GM23338 (cell line): ENCODE data around the gene CYS1. TPM values are rescaled to one million over a fixed set of nuclear protein-coding genes. Genes with fewer than 3 reads are reported as not detected.

Source experiments
- ATAC-seq: fragments of 200-7000 bp; cut with Tn5 transposase; 3 replicates; pipeline ENCODE4 v1.9.1; 2020
- DNase-seq: peaks from one replicate; pipeline ENCODE4 v3.0.0-alpha.2; 2015; ENCODE audit warnings: low spot score
- H2AFZ ChIP-seq: fragments of 200-600 bp; sonication (generic); 2 replicates; pipeline ENCODE4 v1.8.0; 2016; ENCODE audit warnings: antibody characterized with exemption, mild to moderate bottlenecking, moderate library complexity
- H3F3A ChIP-seq: fragments of 200-600 bp; sonication (generic); replicated peaks from 2 replicates; pipeline ENCODE4 v1.8.0; 2017; ENCODE audit warnings: antibody characterized with exemption, mixed run types, low read depth
- H3K27ac ChIP-seq: fragments of 200-600 bp; sonication (generic); 2 replicates; pipeline ENCODE4 v1.6.1; 2016; ENCODE audit warnings: low read depth
- H3K27me3 ChIP-seq: fragments of 200-600 bp; sonication (generic); 2 replicates; pipeline ENCODE4 v1.8.0; 2016; ENCODE audit warnings: mild to moderate bottlenecking, mixed run types, moderate library complexity; ENCODE audit not compliant: insufficient read depth
- H3K36me3 ChIP-seq: fragments of 200-600 bp; sonication (generic); 2 replicates; pipeline ENCODE4 v1.8.0; 2016; ENCODE audit warnings: mild to moderate bottlenecking; ENCODE audit not compliant: insufficient read depth
- H3K4me1 ChIP-seq: fragments of 200-600 bp; sonication (generic); 2 replicates; pipeline ENCODE4 v1.8.0; 2016; ENCODE audit warnings: mild to moderate bottlenecking, moderate library complexity; ENCODE audit not compliant: insufficient read depth
- H3K4me2 ChIP-seq: fragments of 200-600 bp; sonication (generic); 2 replicates; pipeline ENCODE4 v1.7.1; 2017; ENCODE audit warnings: mixed run types
- H3K4me3 ChIP-seq: fragments of 200-600 bp; sonication (generic); 2 replicates; pipeline ENCODE4 v1.6.1; 2016; ENCODE audit warnings: mixed run types
- H3K79me2 ChIP-seq: fragments of 200-600 bp; sonication (generic); replicated peaks from 2 replicates; pipeline ENCODE4 v1.8.0; 2017; ENCODE audit warnings: mild to moderate bottlenecking; ENCODE audit not compliant: insufficient read depth
- H3K9me2 ChIP-seq: fragments of 200-600 bp; sonication (generic); 2 replicates; pipeline ENCODE4 v1.8.0; 2017; ENCODE audit not compliant: insufficient read depth
- H4K20me1 ChIP-seq: fragments of 200-600 bp; sonication (generic); replicated peaks from 2 replicates; pipeline ENCODE4 v1.8.0; 2017; ENCODE audit warnings: mild to moderate bottlenecking; ENCODE audit not compliant: insufficient read depth
- H3K27ac Mint-ChIP-seq: 2 replicates; pipeline ENCODE4 v1.8.0; 2020; ENCODE audit warnings: inconsistent platforms, mild to moderate bottlenecking, moderate library complexity, mixed read lengths
- H3K27me3 Mint-ChIP-seq: 3 replicates; pipeline ENCODE4 v1.8.0; 2022; ENCODE audit warnings: low read depth, mild to moderate bottlenecking, moderate library complexity, mixed read lengths, inconsistent platforms; ENCODE audit not compliant: insufficient read depth, poor library complexity
- H3K36me3 Mint-ChIP-seq: 3 replicates; pipeline ENCODE4 v1.8.0; 2021; ENCODE audit warnings: low read depth, mild to moderate bottlenecking, inconsistent platforms, moderate library complexity, mixed read lengths
- H3K4me1 Mint-ChIP-seq: 3 replicates; pipeline ENCODE4 v1.8.0; 2020; ENCODE audit warnings: mild to moderate bottlenecking, inconsistent platforms, mixed read lengths
- H3K4me3 Mint-ChIP-seq: 3 replicates; pipeline ENCODE4 v1.8.0; 2021; ENCODE audit warnings: moderate library complexity, mild to moderate bottlenecking, inconsistent platforms, mixed read lengths
- H3K9me3 Mint-ChIP-seq: 3 replicates; pipeline ENCODE4 v1.8.0; 2020; ENCODE audit warnings: moderate library complexity, mild to moderate bottlenecking, inconsistent platforms, mixed read lengths
- CREB1 ChIP-seq: fragments of 250-450 bp; sonication (Bioruptor Pico); IDR thresholded peaks from 2 replicates; pipeline ENCODE4 v1.5.0; 2020; ENCODE audit warnings: low read depth, mild to moderate bottlenecking, moderate library complexity
- CTCF ChIP-seq, 2 experiments: fragments of 200-600 bp in 1 of 2; sonication (generic) in 1 of 2; conservative IDR thresholded peaks; 2 replicates each; pipeline versions ENCODE4 v1.5.1 to v1.6.1; 2016 to 2017; ENCODE audit warnings: antibody characterized with exemption in 2 of 2, low read depth in 2 of 2, mild to moderate bottlenecking in 2 of 2, moderate library complexity in 1 of 2
- ETS1 ChIP-seq: IDR thresholded peaks from 2 replicates; pipeline ENCODE4 v1.6.1; 2016; ENCODE audit warnings: antibody characterized with exemption
- EZH2 ChIP-seq: fragments of 200-600 bp; sonication (generic); IDR thresholded peaks from one replicate; pipeline ENCODE4 v1.8.0; 2017; ENCODE audit warnings: antibody characterized with exemption, mild to moderate bottlenecking, low read depth; ENCODE audit not compliant: unreplicated experiment
- EZH2phosphoT487 ChIP-seq: fragments of 200-600 bp; sonication (generic); IDR thresholded peaks from one replicate; pipeline ENCODE4 v1.8.1; 2018; ENCODE audit warnings: antibody characterized with exemption; ENCODE audit not compliant: unreplicated experiment
- JUNB ChIP-seq: IDR thresholded peaks from one replicate; pipeline ENCODE4 v1.6.1; 2016; ENCODE audit warnings: antibody characterized with exemption; ENCODE audit not compliant: unreplicated experiment
- NANOG ChIP-seq: IDR thresholded peaks from 2 replicates; pipeline ENCODE4 v1.6.1; 2016; ENCODE audit warnings: antibody characterized with exemption, borderline replicate concordance
- POLR2AphosphoS5 ChIP-seq: IDR thresholded peaks from 2 replicates; pipeline ENCODE4 v1.6.1; 2016; ENCODE audit warnings: antibody characterized with exemption, low read depth
- REST ChIP-seq: IDR thresholded peaks from one replicate; pipeline ENCODE4 v1.6.1; 2018; ENCODE audit warnings: antibody characterized with exemption; ENCODE audit not compliant: unreplicated experiment
- STAT1 ChIP-seq: IDR thresholded peaks from one replicate; pipeline ENCODE4 v1.6.1; 2016; ENCODE audit warnings: antibody characterized with exemption; ENCODE audit not compliant: unreplicated experiment
- ZNF114 ChIP-seq: fragments of 250-450 bp; sonication (Bioruptor Pico); IDR thresholded peaks from 2 replicates; pipeline ENCODE4 v1.5.0; 2020; ENCODE audit warnings: mild to moderate bottlenecking, moderate library complexity
- ZNF331 ChIP-seq: fragments of 250-450 bp; sonication (Bioruptor Pico); IDR thresholded peaks from 2 replicates; pipeline ENCODE4 v1.5.0; 2020; ENCODE audit warnings: low read depth, mild to moderate bottlenecking, moderate library complexity
- ZNF462 ChIP-seq: fragments of 250-450 bp; sonication (Bioruptor Pico); IDR thresholded peaks from 2 replicates; pipeline ENCODE4 v1.5.0; 2020; ENCODE audit warnings: mild to moderate bottlenecking, moderate library complexity
- polyA plus RNA-seq: library from polyadenylated mRNA; unstranded; fragments of >200 nt; fragmentation: Nextera tagmentation; extraction: Ambion mirVana; gene quantifications from 2 replicates; pipeline ENCODE4 v1.2.1, GENCODE V29; 2016
- total RNA-seq: library from RNA; depleted of rRNA; stranded (reverse); fragments of >200 nt; shearing (Covaris generic); gene quantifications from 2 replicates; pipeline ENCODE4 v1.2.3, GENCODE V29; 2014

CYS1 gene
- total and polyA plus RNA-seq, 2 experiments from 2014 or later, result 0.31 to 0.32 TPM

- Histone ChIP-seq H3K4me1 (peaks cover 5% of the 10 kb centered on the region), H3K36me3 (no peaks in the 10 kb centered on the region), H3K4me3 (no peak overlapping the region), H3K27ac (no peak overlapping the region), H3K27me3 (peaks cover 19% of the 10 kb centered on the region), H3F3A (no peaks in the 10 kb centered on the region), H2AFZ (no peak overlapping the region), H4K20me1 (no peaks in the 10 kb centered on the region), H3K79me2 (no peaks in the 10 kb centered on the region), H3K4me2 (no peak overlapping the region), H3K9me2 (no peaks in the 10 kb centered on the region)
- Mint-ChIP-seq H3K36me3 (no peaks in the 10 kb centered on the region; the same call in 2 of the 3 replicates), H3K4me3 (no peak overlapping the region), H3K27me3 (peaks cover 22% of the 10 kb centered on the region), H3K9me3 (no peaks in the 10 kb centered on the region), H3K4me1 (peaks cover 22% of the 10 kb centered on the region), H3K27ac (no peak overlapping the region)
- no peak for TF ChIP-seq POLR2AphosphoS5
- TF ChIP-seq JUNB, result no peak
- TF ChIP-seq EZH2, result no peak
- TF ChIP-seq ZNF462, result no peak
- TF ChIP-seq STAT1, result no peak
- TF ChIP-seq REST, result no peak
- TF ChIP-seq EZH2phosphoT487, result no peak
- no peak for TF ChIP-seq CTCF (conservative IDR thresholded peaks at IDR 0.05; ENCODE audit: low read depth in 2 of 2)
- no peak for TF ChIP-seq ZNF331
- no peak for TF ChIP-seq ZNF114 (CRISPR knock-in tag)
- TF ChIP-seq CREB1 (CRISPR knock-in tag), result no peak
- TF ChIP-seq ETS1, result no peak
- no peak for TF ChIP-seq NANOG
- ATAC-seq (no peak), DNase-seq (no peak)
Measured at GRCh38 chr2:10085043-10085667, 4.9 kb upstream of the CYS1 start.
